IPS-NIHi11 (cell line): ENCODE measurements around the gene CFAP46.
A peak's percentile ranks its signal among the peaks of the same experiment; 100 is the strongest.
"Not testable (repeated sequence)": the region's sequence is repeated elsewhere in the genome, so short reads cannot be mapped to it uniquely, and the experiment has no call there.

ENCODE experiments used
- DNase-seq: peaks from one replicate; pipeline ENCODE4 v3.0.0; 2012; ENCODE audit warnings: mixed read lengths, low spot score

The CFAP46 gene

DNA sequence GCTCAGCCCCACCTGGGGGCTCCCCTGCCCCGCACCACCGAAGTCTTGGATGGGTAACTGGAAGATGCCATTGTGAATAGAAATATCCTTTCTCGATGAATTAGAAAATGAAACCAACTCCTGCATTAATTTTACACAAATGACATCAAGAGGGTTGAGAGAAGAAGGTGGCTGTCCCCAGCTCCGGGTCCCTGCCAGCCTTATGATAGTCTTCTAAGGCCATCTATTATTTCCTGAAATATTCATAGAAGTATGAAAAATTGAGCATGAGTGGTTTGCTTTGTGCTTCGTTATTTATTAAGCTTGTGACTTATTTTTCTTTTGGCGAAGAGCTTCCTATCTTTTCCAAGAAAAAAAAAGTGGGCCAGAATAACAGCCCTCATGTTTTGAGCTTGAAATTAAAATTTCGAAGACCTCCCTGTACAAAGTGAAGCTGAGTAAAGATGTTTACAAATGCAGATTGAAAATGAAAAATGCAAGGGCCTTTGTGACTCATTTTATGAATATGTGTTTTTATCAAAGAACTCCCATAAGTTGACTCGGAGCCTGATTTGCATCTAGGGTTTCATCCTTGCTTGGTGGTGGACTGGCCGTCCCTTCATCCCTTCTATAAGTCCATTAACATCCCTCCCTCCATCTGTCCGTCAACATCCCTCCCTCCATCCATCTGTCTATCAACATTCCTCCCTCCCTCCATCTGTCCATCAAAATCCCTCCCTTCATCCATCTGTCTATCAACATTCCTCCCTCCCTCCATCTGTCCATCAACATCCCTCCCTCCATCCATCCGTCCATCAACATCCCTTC, 20.5 kb upstream of the CFAP46 start:
- no peak for DNase-seq

DNA sequence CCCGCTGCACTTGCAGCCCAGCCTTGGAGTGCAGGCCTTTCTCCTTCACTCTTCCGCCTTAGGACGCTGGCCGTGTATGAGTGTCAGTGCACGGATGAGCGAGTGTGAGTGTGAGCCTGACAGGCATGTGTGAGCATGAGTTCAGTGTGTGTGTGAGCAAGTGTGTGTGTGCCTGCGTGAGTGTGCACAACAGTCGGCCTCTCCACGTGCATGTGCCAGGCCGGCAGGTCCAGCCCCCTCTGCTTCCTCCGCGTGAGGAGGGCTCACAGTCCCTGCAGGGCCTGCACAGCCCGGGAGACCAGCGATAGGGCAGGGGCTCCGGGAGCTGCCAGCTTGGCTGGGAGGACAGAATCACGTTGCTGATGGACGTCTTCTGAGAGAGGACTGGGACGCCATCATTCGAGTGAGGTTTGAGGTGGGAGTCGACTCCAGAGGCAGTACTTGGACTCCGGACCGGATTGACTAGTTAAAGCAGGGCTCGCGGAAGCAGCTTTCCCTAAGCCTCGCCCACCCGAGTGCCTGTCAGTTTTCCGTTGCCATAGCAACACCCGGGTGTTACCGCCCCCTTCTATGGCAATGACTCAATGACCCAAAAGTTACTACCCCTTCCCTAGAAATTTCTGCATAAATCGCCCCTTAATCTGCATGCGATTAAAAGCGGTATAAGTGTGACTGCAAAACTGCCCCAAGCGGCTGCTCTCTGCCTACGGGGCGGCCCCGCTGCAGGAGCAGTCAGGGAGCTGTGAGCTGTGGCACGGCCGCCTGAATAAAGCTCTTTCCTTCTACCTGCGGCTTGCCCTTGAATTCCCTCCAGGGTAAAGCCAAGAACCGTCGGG, 19.6 kb upstream of the CFAP46 start:
- peak; percentile 86 for DNase-seq

- DNase-seq, result no peak
Observed at GRCh38 chr10:132961420-132961786, 19.0 kb upstream of the CFAP46 start.

GRCh38 chr10:132960631-132961419, 18.5 kb upstream of the CFAP46 start:
- no peak for DNase-seq

DNA sequence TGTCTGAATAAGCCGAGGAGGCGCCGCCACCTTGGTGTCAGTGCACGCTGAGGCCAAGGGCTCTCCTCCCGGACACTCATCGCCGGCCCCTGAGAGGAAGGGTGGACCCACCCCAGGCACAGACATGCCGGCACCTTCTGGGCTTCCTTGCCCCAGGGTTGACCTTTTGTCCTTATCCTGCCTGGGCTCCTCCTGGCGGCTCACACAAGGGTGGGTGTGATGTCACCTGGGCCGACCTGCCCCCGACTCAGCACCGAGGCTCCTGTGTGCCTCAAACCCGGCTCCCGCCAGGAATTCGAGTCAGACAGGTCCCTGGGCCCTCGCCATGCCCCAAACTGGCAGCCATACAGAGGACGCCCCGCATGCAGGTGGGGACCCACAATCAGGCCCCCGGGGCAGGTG, 17.7 kb upstream of the CFAP46 start:
- DNase-seq, result no peak

DNA sequence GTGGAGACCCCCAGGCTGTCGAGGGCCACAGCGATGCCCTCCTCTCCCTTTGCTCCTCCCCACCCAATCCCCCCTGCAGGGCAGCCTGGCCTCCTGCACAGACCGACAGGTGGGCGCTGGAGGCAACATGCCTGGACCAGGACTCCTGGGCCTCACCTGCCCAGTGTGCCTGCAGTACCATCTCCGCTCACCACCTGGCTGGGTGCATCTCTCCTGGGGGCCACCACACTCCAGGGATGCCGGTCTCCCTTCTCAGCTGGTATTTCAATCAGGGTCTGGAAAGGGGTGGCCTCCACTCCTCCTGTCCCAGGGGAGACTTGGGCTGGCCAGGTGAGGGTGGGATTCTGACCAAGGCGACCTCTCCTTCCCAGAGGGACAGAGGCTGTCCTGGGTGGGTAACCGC, 17.2 kb upstream of the CFAP46 start:
- DNase-seq, result no peak

GRCh38 chr10:132958883-132959558, 16.7 kb upstream of the CFAP46 start:
- DNase-seq, result no peak

DNA sequence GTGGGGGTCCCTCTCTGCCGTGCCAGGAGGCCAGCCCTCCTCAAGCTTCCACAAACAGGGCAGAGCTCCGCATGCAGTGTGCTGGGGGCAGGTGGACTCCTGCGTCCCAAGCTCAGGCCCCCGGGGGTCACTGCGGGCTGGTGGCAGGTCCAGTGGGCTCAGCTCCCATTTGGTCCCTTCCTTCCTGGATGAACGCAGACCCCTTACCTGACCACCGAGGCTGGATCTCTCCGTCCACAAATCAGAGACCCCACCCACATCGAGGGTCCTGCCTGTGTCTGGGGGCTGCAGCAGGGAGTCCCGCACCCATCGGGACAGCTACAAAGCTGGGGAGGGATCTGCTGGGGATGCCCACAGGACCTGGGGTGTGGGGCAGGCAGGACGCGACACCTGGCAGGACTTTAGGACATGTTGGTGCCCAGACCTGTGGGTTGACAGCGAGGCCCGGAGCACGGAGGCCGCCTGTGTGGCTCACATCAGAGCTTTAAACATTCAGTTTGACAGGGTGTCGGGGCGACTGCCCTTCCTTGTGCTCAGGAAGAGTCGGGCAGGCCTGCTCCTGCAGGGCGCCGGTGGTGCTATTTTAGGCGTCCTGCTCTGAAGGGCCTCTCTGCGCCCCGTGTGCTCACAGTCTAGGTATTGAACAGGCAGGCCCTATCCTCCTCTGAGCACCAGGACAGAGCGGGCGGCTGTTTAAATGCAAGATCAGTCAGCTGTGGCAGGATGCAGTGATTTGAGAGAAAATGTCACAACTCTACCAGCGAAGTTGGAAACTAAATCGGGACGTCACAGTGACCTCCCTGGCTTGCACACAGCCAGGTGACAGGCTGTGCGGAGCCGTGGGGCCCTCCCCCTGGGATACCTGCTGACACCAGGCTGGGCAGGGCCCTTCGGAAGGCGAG, 15.9 kb upstream of the CFAP46 start:
- DNase-seq, result no peak

DNA sequence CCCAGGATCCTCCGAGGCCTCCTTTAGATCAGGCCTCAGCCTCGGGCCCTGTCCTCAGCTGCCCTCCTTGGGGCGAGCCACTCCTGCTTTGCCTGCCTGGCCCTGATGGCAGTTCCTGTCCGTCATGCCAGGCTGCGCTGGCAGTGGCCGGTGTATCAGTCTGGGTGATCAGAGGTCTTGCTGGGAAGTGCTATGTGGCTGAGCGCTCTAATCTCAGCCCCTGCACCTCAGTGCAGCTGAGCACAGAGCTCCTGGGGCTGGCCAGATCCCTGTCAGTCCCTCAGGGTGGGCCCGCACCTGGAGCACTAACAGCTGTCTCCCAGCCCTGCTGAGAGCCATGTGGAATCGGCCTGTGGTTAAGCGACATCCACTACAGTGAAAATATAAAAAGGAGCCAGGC, 14.8 kb upstream of the CFAP46 start:
- no peak for DNase-seq

- not testable (repeated sequence) for DNase-seq
Observed at GRCh38 chr10:132956259-132956658, 13.9 kb upstream of the CFAP46 start.

- no peak for DNase-seq
Observed at GRCh38 chr10:132955479-132955878, 13.1 kb upstream of the CFAP46 start.

DNA sequence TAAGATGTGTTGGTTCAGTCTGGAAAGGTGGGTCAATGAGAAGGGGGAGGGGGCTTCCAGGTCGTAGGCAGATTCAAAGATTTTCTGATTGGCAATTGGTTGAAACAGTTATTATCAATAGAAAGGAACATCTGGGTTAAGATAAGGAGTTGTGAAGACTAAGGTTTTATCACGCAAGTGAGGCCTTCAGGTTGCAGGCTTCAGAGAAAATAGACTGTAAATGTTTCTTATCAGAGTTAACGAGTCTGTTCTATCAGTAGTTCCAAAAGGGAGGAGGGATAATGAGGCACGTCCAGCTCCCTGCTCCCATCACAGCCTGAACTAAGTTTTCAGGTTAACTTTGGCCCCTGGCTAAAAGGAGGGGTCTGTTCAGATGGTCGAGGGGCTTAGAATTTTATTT, 11.1 kb upstream of the CFAP46 start:
- DNase-seq, result no peak

GRCh38 chr10:132951926-132952325, 9.6 kb upstream of the CFAP46 start:
- no peak for DNase-seq

- no peak for DNase-seq
Observed at GRCh38 chr10:132948351-132948750, 6.0 kb upstream of the CFAP46 start.

DNA sequence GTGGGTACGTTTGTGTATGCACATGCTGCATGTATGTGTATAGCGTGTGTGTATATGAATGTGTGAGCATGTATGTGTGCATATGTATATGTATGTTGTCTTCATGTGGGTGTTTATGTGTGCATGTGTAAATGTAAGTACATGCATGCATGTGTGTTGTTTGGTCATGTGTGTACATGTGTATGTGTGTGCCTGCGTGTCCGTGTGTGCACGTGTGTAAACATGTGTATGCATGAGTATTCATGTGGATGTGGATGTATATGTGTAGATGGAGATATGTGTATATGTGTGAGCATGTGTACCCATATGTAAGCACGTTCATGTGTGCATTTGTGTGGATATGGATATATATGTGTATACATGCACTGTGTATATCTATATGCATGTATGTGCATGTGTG, 5.5 kb upstream of the CFAP46 start:
- DNase-seq, result no peak

GRCh38 chr10:132946806-132947546, 4.6 kb upstream of the CFAP46 start:
- no peak for DNase-seq

GRCh38 chr10:132946311-132946710, 3.9 kb upstream of the CFAP46 start:
- no peak for DNase-seq

DNA sequence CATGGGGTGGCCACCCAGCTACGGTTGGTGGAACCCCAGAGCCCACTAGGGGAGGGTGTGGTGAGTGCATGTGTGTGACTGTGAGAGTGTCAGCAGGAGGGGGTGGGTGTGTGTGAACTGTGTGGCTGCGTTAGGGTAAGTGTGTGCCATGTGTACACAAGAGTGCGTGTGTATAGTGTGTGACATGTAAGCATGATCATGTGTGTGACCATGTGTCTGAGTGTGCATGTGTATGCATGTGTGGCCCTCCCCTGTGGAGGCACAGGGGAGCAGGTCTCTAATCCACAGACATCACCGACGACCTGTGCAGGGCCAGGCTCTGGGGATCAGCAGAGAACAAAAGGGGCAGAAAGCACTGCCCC, 3.5 kb upstream of the CFAP46 start:
- DNase-seq, result no peak

GRCh38 chr10:132945125-132945893, 2.9 kb upstream of the CFAP46 start:
- DNase-seq, result no peak

- no peak for DNase-seq
Observed at GRCh38 chr10:132944510-132944909, 2.1 kb upstream of the CFAP46 start.
